ENCODE measurements around the gene PIGBOS1.

- TF ChIP-seq EZH2 (IDR thresholded peaks at IDR 0.05; ENCODE audit: insufficient read depth, poor library complexity, severe bottlenecking): no peak
- no peak for TF ChIP-seq EZH2phosphoT487 (IDR thresholded peaks at IDR 0.05; ENCODE audit: insufficient read depth, low read depth)
These were observed at the start of gene PIGBOS1, which contains the start of gene PIGB for GRCh38 chr15:55318588-55319494.
